Measurements from ENCODE around the gene MIEF1. TPM values are rescaled to one million over a fixed set of nuclear protein-coding genes. Genes with fewer than 3 reads are reported as not detected.

Gene MIEF1
- total and polyA plus RNA-seq, 3 donors from 2014 or later = 60.6 to 120 (median 78.2) TPM

DNA sequence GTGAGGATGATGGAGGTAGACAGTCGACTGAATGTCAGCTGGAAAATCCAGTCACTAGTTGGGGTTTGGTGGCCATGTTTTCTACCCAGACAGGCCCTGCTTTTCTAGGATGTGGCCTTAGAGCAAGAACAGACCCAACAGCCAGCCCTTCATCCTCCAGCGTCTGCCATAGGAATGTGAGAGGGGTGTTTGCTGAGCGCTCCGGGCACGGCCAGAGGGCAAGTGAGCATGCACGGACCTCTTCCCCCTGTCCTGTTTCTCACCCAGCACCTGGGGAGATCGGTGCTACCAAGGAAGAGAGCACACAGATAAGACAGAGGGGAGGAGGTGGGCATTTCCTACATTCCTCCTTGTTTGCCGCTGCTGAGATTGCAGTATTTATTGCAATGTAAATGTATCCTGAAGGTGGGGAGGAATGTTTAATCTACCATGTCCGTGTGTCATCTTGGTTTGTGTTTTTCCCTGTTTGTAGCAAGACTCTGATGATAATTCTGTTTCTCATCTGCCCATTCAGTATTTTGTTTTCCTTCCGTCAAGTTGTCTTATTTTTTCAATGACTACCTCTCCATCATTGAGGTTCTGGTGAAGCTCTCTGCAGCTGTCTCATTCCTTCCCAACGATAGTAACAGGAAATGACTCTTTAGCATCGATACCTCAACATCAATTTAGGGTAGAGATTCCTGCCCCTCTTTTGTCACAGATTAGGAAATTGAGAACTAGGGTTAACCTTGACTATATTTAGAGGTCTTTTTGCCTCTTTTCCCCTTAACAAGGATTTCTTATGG, 13.4 kb downstream of the MIEF1 start:
- Histone ChIP-seq H3K36me3 (ENCODE audit: low read depth, missing control alignments) (no peaks in the 10 kb centered on the region), H3K4me3 (no peak overlapping the region), H3K4me1 (peaks cover 12% of the 10 kb centered on the region), H3K27me3 (no peaks in the 10 kb centered on the region), H3K27ac (no peak overlapping the region), H3K9me3 (no peaks in the 10 kb centered on the region)
- no peak for TF ChIP-seq POLR2A (IDR thresholded peaks at IDR 0.05)
- TF ChIP-seq, protein P1, sequence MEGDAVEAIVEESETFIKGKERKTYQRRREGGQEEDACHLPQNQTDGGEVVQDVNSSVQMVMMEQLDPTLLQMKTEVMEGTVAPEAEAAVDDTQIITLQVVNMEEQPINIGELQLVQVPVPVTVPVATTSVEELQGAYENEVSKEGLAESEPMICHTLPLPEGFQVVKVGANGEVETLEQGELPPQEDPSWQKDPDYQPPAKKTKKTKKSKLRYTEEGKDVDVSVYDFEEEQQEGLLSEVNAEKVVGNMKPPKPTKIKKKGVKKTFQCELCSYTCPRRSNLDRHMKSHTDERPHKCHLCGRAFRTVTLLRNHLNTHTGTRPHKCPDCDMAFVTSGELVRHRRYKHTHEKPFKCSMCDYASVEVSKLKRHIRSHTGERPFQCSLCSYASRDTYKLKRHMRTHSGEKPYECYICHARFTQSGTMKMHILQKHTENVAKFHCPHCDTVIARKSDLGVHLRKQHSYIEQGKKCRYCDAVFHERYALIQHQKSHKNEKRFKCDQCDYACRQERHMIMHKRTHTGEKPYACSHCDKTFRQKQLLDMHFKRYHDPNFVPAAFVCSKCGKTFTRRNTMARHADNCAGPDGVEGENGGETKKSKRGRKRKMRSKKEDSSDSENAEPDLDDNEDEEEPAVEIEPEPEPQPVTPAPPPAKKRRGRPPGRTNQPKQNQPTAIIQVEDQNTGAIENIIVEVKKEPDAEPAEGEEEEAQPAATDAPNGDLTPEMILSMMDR (IDR thresholded peaks at IDR 0.05) = no peak
- DNase-seq = no peak
- 88 to 91% methylated on average over 11 to 12 of the region's 12 CpGs for WGBS, 2 donors
- intact Hi-C loops (cut with DNase I; ENCODE audit: low total_unique reads) = no loop called here

DNA sequence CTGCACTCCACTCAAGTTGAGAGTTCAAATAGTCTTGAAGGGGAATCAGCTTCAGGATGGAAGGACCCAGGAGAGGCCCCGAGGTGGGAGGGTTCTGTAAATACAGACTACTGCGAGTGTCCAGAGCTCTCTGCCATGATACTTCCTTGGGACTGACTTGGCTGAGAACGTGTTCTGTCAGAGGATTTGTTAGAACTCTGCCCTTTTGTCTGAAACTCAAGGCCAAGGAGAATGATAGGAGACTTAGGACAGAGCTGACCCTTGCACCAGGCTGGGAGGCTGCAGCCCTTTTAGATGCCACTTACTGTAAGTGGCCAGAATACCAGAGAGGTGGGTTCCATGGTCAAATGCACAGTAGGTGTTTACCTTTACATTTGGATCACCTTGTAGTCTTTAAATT, 15.4 kb downstream of the MIEF1 start:
- H3K9me3 ChIP-seq = no peaks in the 10 kb centered on the region
- no peak overlapping the region for H3K4me3 ChIP-seq
- no peak overlapping the region for H3K27ac ChIP-seq
- H3K27me3 ChIP-seq = no peaks in the 10 kb centered on the region
- H3K4me1 ChIP-seq = peaks cover 20% of the 10 kb centered on the region
- 58 to 59% methylated on average over 3 of the region's 3 CpGs for WGBS, 2 donors
- no peak for TF ChIP-seq POLR2A (IDR thresholded peaks at IDR 0.05)
- TF ChIP-seq, protein P1 (IDR thresholded peaks at IDR 0.05) = no peak
- intact Hi-C loops (cut with DNase I; ENCODE audit: low total_unique reads) = no loop called here
- H3K36me3 ChIP-seq (ENCODE audit: low read depth, missing control alignments) = no peaks in the 10 kb centered on the region
- DNase-seq = no peak

DNA sequence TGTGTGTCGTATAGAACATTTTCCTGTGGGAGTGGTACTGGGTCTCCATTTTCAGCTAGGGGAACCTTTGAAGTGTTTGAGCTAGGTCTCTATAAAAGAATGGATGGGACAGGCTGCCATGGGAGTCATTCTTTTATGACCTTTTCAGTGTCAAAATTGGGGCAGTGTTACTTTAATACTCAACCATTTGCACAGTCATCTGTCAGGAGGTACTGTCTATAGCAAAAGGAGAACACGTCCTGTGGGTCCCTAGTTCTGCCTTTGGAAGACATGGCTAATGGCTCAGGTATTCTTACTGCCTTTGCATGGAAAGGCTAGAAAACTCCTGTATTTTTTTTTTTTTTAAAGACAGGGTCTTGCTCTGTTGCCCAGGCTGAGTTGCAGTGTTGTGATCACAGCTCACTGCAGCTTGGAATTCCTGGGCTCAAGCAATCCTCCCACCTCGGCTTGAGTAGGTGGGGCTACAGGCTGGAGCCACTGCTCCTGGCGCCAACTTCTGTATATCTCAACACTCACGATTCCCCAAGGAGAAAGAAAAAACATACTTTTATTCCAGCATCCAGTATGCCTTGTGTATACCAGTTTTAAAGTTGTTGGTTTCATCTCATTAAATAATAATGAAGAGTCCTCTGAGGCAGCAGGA, 16.2 kb downstream of the MIEF1 start:
- DNase-seq = no peak
- Histone ChIP-seq H3K27ac (peak overlapping the region in 1 of 2 donors; percentile 98), H3K36me3 (ENCODE audit: low read depth, missing control alignments) (no peaks in the 10 kb centered on the region), H3K4me3 (peak overlapping the region in 1 of 2 donors; percentile 99), H3K4me1 (peaks cover 28% of the 10 kb centered on the region), H3K9me3 (no peaks in the 10 kb centered on the region), H3K27me3 (no peaks in the 10 kb centered on the region)
- TF ChIP-seq, protein P1 (IDR thresholded peaks at IDR 0.05) = no peak
- TF ChIP-seq POLR2A (IDR thresholded peaks at IDR 0.05) = no peak
- 35 to 50% methylated on average over 5 of the region's 5 CpGs for WGBS, 2 donors
- intact Hi-C loops (cut with DNase I; ENCODE audit: low total_unique reads) = no loop called here

DNA sequence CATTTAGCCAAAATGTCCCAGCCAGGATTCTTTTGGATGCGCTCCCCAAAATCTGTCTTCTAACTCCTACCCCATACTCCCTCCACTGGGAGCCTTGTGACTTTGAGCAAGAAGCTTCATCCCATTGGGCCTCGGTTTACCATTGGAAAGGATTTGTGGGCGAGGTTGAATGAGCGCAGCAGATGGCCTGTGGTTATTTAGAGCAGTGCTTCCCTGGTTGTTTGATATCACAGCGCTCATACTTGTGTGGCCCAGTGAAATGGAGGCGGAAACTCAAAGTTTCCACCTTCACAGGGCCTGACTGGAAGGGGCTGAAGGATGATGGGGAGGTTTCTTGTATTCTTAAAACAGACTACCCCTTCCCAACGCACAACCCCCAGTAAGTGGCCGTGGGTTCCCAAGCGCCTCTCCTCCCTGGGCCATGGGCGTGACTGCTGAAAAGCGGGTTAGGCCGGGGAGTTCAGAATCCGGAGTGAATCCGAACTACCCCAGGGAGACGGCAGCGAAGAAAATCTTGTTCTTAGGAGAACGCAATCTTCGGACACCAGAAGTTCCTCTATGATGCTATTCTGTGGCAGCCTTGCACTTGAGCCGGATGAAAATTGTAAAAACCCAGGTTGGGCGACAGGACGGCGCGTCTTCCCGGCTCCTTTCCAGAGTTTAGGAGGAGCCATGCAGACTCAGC, 17.0 kb downstream of the MIEF1 start:
- Histone ChIP-seq H3K27ac (peak overlapping the region; percentile 98 to 99), H3K36me3 (ENCODE audit: low read depth, missing control alignments) (no peaks in the 10 kb centered on the region), H3K9me3 (no peaks in the 10 kb centered on the region), H3K4me1 (peaks cover 36% of the 10 kb centered on the region), H3K27me3 (no peaks in the 10 kb centered on the region), H3K4me3 (peak overlapping the region; percentile 95 to 99)
- 6 to 8% methylated on average over 24 of the region's 24 CpGs for WGBS, 2 donors
- DNase-seq = no peak
- TF ChIP-seq, protein P1 (IDR thresholded peaks at IDR 0.05) = no peak
- TF ChIP-seq POLR2A (IDR thresholded peaks at IDR 0.05) = no peak
- intact Hi-C loops (cut with DNase I; ENCODE audit: low total_unique reads) = no loop called here
